ENCODE data around the gene RAB10.

The RAB10 gene

DNA sequence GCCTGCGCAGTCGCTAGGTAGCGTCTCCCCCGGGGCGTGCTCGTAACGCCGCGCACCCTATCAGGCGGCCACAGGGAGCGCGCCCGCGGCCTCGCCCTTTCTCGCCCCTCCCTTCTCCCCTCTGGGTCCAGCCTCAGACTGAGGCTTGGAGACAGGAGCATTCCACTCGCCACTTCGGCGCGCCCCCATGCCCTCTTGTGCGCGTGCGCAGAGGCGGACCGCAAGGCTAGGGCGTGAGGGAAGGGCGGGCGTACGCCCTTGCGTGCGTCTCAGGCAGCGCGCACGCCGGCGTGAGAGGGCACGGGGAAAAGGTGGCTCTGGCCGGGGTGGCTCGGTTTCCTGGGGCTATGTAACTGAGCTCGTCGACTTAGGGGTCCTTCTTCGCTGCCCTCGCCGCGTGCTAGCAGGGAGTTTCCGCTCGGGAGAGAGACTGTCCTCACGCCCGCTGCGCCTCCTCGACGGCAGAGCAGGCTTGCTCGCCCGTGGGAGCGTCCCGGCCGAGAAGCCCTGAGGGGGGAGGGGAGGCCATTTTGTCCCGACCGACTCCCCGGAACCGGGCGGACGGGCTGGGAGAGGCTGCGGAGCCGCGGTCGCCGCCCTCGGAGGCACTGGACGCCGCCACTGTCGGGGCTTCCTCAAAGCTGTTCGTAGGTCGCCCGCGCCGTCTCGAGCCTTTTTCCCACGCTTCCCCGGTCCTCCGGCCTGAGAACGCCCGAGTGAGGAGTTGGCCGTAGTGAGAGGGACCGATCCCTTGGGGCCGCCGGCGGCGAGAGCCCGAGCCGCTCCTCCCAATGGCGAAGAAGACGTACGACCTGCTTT, at the start of gene RAB10:
Gene RAB10, plus strand, starts transcription at position 267 of the 819 bp plus-strand sequence. Its CDS starts 525 bp downstream, at position 792.
- DNase-seq (ENCODE audit: low spot score) = peak; percentile 97
- TF ChIP-seq, protein P1, sequence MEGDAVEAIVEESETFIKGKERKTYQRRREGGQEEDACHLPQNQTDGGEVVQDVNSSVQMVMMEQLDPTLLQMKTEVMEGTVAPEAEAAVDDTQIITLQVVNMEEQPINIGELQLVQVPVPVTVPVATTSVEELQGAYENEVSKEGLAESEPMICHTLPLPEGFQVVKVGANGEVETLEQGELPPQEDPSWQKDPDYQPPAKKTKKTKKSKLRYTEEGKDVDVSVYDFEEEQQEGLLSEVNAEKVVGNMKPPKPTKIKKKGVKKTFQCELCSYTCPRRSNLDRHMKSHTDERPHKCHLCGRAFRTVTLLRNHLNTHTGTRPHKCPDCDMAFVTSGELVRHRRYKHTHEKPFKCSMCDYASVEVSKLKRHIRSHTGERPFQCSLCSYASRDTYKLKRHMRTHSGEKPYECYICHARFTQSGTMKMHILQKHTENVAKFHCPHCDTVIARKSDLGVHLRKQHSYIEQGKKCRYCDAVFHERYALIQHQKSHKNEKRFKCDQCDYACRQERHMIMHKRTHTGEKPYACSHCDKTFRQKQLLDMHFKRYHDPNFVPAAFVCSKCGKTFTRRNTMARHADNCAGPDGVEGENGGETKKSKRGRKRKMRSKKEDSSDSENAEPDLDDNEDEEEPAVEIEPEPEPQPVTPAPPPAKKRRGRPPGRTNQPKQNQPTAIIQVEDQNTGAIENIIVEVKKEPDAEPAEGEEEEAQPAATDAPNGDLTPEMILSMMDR (IDR thresholded peaks at IDR 0.05; ENCODE audit: extremely low read depth, missing control alignments) = no peak

DNA sequence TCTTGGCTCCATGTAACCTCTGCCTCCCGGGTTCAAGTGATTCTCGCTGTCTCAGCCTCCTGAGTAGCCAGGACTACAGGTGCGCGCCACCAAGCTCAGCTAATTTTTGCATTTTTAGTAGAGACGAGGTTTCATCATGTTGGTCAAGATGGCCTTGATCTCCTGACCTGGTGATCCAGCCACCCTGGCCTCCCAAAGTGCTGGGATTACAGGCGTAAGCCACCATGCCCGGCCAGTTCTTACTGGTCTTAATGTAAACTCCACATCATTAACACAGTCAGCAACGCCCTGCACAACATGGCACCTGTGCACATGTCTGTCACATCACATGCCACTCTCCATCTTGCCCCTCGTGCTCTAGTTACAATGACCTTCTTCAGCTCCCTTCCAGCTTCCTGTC, 45.8 kb upstream of the RAB10 start:
- TF ChIP-seq, protein P1 (IDR thresholded peaks at IDR 0.05; ENCODE audit: extremely low read depth, missing control alignments) = no peak
- no peak for DNase-seq (ENCODE audit: low spot score)

DNA sequence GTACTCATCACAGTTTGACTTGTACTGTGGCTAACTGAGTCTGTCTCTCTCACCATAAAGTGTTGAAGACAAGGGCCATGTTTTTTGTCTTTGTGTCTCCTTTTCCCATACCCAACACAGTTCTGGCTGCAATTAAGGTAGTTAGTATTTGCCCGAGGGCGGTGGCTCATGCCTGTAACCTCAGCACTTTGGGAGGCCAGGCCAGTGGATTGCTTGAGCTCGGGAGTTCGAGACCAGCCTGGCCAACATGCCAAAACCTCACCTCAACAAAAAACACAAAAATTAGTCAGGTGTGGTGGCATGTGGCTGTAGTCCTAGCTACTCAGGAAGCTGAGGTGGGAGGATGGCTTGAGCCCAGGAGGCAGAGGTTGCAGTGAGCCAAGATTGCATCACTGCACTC, 44.7 kb upstream of the RAB10 start:
- TF ChIP-seq, protein P1 (IDR thresholded peaks at IDR 0.05; ENCODE audit: extremely low read depth, missing control alignments) = no peak
- no peak for DNase-seq (ENCODE audit: low spot score)

DNA sequence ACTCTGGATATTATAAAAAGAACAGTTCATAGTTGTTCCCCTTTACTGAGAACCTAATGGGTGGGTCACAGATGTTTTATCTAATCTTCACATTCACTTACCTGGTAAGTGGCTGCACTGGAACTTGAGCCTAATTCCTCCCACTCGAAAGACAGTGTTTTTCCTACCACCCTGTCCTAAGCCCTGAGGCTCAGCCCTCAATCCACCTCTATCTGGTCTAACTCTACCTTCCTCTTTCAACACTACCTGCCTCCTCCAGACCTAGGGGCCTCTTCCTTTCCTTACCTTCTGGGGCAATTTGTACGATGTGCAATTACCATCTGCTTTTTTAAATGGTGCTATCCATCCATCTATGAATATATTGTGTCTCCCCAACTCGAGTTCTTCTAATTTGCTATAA, 41.9 kb upstream of the RAB10 start:
- DNase-seq (ENCODE audit: low spot score) = no peak
- TF ChIP-seq, protein P1 (IDR thresholded peaks at IDR 0.05; ENCODE audit: extremely low read depth, missing control alignments) = no peak

DNA sequence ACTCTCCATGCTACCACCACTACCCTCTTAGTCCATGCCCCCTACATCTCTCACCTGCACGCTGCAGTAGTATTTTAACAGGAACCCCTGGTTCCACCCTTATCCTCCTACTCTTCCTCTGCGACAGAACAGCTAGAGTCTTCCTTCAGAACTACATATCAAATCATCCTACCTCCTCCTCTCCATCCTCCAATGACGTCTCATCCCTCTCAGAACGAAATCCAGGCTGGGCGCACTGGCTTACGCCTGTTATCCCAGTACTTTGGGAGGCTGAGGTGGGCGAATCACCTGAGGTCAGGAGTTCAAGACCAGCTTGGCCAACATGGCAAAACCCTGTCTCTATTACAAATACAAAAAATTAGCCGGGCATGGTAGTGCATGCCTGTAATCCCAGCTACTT, 41.3 kb upstream of the RAB10 start:
- TF ChIP-seq, protein P1 (IDR thresholded peaks at IDR 0.05; ENCODE audit: extremely low read depth, missing control alignments) = no peak
- DNase-seq (ENCODE audit: low spot score) = no peak

DNA sequence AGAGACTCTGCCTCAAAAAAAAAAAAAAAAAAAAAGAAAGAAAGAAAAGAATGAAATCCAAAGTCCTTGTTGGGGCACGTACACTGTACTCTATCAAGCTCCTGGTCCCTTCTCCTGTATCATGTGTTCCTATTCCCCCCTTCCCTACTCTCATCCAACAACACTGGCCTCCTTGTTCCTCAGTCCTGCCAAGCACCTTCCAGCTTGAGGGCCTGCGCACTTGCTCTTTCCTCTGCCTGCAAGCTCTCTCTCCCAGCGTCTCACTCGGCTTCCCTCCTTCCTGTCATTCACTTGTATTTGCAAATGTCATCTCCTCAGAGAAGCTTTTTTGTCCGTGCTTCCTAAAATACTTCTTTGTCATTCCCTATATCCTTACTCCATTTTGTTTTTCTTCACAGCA, 40.8 kb upstream of the RAB10 start:
- DNase-seq (ENCODE audit: low spot score) = no peak
- TF ChIP-seq, protein P1 (IDR thresholded peaks at IDR 0.05; ENCODE audit: extremely low read depth, missing control alignments) = no peak

DNA sequence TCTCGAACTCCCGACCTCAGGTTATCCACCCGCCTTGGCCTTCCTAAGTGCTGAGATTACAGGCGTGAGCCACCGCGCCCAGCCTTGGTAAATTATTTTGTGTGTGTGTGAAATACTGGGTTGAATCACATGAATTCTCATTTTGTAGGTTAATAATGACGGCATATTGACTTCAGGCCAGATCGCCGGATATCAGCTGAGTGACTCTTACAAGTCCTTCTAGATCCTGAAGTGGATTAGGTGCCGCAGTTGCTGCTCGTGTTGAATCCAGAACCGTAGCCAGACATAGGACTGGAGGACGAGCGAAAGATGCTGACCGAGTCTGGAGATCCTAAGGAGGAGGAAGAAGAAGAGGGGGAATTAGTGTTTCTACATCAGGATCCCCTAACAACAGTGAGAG, 39.4 kb upstream of the RAB10 start:
- DNase-seq (ENCODE audit: low spot score) = no peak
- TF ChIP-seq, protein P1 (IDR thresholded peaks at IDR 0.05; ENCODE audit: extremely low read depth, missing control alignments) = no peak

Measured in GM20000 (cell line).